ENCODE results near the gene PIK3R3.
A peak's percentile ranks its signal among the peaks of the same experiment; 100 is the strongest.

The PIK3R3 gene

DNA sequence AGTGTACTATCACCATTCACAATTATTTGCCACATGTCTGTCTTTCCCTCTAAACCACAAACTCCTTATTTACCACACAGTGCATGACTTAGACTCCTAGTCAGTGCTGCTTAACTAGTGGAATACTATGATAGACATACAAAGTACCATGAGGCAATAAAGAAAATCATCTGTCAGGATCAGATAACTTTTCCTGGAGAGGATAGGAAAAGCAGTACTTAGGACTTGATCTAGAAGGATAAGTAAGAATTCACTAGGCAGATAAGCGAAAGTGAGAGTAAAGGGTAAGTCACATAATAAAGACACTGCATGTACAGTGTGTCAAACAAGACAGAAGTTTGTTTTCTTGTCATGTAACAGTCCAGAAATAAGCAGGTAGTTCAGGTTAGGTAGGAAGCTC is 21.3 kb upstream of the PIK3R3 start:
- DNase-seq = peak; percentile 21

DNA sequence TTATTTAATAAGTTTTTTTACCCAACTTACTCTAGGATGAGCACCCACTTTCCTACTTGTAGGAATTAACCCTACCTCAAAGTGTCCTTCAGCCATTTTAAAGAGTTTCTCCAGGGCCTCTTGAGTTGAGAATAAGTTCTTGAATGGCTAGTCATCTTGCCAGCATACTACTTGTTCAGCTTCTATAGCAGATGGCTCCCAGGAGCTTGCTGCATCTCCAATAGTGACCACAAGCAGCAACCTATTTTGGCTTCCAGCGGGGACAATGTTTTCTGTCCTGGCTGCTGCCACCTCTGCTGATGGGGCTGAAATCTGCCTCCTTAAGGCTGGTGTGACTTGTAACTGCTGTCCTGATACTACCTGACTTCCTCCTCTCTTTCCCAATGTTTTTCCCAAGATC is 20.8 kb upstream of the PIK3R3 start:
- no peak for DNase-seq

DNA sequence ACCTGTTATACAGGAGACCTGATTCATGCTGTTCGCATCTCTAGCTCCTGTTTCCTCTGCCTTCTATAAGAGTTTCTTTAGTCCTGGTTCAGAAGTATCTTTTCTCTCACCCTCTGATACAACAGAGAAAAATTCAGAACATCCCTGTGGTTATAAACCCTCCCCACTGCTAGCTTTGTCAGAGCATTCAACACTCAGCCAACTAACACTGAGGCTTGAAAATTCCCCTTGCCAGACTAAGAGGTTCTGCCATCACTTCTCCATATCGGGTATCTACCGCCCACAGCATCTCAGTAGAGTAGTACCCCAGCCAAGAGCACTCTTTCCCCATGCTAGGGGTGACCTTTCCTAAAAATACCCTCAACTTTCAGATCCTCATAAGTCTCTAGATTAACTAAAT is 19.6 kb upstream of the PIK3R3 start:
- peak; percentile 71 for DNase-seq

DNA sequence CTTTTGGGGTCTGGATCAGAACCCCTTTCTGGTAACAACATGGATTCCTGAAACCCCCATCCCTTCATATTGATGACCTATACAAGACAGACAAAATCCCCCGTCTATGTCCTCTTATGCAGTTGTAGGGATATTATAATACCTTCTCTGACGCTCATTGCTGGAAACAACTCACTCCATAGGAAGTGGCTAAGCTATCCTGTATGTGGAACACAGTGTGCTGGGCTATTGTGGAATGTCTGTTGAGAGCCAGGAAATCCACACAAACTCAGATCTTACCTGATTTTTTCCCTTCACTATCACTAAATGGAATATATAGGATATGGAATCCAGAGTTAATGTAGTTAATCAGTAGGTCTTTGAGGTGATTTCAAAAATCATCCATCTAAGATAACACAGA is 17.7 kb upstream of the PIK3R3 start:
- DNase-seq = no peak

DNA sequence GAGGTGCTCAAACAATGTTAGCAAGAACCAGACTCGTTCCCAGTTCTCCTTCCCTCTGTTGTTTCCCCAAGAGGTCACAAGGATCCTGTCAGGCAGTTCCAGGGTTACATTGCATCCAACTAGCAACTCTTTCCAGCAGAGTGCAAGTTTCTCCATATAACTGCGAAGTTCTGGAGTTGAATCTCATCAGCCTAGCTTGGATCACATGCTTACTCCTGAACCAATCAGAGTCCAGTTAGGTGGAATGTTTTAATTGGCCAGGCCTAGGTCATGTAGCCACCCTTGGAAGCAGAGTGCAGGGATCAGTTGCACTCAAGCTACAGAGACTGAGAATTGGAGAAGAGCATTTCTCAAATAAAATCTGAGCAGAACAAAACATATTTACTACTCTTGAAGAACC is 15.9 kb upstream of the PIK3R3 start:
- no peak for DNase-seq

DNA sequence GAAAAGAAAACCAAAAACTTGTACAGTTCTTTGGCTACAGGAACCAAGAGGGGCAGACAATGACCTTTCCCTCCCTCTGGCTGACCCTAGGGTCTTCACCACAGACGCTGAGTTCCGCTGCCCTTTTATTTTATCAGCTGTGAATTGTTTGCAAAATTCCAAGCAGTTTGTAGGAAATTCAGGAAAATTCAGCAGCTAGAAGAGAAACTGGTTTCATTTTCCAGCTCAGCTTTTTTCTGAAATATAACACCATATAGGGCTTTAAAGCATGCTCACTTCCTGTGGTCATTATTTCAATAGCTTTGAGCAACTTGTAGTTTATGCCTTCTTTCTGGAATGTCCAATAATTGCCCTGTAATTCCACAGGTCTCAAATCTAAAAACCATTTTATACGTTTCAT is 5.5 kb upstream of the PIK3R3 start:
- peak; percentile 22 for DNase-seq

DNA sequence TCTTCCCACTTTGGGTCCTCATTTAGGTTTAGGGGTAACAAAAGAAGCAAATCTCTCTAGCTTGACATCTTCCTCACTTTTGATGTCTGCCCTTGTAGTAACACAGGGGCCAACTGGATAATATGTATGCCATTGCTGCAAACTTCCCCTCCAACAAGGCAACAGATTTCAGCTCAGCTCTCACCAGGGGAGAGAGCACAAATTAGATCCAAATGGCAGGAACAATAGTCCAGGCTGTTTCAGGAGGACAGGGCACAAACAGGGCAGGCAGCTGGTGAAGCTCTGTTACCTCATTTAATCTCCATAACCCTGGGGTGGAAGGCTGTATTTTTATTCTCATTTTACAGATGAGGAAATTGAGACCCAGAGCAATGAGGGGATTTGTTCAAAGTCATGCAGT is 4.3 kb upstream of the PIK3R3 start:
- DNase-seq = no peak

DNA sequence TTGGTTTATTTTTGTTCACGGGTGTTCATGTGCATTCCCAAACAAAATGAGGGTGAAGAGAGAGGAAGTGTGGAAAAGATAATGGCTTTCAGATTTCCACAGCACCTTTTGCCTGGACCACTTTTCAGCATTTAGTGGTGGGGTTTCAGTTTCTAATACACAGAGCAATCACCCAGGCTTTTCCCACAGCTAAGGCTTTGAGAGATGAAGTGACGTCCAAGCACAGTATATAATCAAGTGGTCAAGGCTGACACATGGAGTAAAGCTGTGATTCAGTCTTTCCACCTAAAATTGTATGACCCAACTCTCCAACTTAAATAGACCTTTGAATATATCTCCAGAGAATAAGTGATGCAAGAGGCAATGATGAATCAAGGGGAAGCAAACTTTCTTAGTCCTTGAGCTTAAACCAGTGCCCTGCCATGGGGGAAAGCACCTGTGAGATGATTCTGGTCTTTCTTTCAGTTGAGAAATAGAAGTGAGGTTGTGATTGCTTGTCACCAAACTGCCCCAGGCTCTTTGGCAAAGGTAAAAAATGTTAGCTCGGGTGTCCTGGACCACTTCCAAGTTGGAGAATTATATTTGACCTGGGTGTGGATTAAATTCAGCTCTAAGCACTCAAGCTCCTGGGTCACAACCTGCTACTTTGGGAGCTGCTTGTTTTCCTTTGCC is 2.4 kb upstream of the PIK3R3 start:
- peak; percentile 71 for DNase-seq

DNA sequence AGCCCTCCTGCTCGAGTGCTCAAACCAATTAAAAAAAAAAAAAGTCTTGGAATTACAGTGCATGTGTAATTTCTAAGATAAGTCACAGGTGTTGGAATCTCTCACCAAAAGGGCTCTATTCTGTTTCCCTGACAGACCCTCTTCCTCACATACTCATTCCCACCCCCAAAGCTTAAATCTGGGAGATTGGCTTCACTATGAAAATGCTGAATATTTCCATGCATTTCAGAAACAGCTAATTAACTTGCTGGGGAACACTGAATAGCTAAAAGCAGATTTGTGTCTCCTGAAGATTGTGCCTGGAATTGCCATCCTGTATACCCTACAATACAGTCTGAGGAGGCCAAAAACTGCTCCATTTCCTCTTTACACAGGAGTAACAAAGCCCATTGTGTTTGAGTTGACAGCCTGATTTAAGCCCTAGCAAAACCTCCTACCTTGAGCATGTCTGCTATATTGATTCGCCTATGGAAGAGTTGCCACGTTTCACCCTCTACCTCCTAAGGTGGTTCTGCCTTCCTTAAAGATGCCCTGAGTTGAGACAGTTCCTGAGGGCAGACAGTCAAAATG is 1.4 kb upstream of the PIK3R3 start:
- DNase-seq = no peak

DNA sequence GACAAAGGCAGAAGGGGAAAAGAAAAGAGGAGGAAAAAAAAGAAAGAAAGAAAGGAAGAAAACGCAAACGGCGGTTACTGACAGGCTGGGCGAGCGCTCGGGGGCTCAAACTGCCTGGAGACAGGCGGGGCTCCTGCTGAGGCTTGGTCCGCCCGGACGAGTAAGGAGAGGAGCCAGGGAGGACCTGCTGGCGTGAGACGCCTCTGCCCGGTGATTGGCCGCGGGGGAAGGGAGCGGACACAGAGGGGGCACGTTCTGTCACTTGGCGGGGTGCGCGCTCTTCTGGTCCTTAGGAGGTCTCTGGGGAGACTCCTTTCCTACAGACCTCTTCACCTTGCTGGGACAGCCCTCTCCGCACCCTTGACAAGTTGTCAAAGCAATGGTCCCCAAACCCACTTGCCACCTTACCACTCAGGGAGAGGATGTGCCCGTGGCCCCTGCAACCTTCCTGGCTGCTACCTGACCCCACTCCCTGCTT is 791 bp upstream of the PIK3R3 start:
- DNase-seq = no peak

DNA sequence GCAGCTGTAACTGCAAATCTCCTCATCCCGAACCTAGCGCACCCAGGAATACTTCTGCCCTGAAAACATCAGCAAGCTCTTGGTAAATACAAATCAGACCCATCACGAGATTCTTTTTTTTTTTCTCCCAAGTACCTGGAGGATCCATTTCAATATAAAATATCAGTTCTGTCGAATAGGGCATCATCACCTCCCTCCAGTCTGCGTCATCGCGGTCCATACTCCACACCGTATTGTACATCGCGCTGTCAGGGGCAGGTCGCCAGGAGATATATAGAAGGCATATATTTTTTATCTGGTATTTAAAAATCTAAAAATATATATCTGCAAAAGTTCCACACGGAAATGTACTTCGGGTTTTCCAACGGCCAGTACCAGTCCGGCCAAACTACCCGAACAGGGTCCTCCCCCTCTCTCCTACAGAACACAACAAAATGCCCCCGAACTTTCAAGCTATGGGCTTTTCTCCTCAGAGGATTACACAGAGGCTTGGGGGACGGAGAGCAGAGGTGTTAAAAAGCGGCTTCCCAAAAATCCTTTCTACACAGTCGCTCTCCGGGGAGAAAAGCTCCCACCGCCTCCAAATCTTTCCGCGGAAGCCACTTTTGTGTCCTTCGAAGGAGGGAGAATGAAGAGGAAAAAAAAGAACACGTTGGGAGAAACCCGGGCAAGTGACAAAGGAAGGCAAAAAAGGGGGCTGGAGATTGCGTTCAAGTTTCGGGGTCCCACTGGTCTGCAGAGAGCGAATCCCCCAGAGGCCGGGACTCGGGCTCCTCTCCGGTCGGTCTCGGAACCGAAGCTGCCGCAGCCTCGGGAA is 509 bp downstream of the PIK3R3 start:
- DNase-seq = peak; percentile 39

DNA sequence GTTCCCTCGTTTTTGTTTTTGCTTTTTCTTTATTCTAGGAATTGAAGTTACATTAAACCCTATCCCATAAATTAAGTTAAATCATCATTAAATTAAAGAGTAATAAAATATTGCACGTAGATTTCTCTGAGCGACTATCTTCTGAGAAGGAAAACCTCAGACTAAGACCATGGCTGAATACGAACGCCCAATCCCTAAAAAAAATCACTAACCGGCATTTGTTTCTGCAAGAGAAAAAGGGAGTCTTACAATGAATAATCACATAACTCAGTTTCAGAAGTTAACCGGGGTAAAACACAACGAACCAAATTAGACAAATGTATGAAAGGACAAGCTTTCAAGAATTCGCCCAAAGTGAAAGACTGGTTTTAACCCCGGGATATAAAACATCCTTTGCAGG is 1.3 kb downstream of the PIK3R3 start:
- DNase-seq = no peak

DNA sequence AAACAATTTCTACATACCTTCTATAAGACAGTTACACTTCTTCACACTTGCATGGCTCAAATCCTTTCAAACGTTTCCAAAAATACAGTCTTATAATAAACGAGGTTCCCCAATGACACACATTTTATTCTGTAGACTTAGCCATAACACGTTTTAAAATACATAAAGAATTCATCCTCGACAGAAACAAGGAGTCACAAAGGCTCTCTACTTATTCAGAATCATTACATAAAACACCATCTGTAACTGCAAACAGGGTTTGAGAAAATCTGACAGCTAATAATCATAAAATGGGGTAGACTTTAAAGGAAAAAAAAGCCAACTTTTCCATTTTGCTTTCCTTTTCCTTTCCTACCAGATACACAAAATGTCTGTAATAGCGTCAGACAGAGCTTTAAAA is 1.8 kb downstream of the PIK3R3 start:
- DNase-seq = no peak

DNA sequence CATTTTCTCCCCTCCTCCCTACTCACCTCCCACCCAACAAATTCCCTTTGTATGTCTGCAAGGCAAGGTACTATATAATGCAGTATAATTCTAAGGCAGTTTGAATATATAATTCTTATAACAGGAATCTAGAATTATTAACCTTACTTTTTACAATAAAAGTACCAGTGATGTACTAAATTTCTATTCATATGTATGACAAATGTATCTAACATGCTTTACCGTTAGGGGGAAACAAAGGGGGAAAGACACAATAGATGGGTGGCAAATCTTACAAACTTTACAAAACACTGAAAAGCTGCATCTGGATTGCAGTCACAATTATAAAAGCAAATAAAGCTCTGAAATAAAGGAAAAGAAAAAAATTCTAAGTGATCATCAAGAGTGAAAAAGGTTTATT is 2.3 kb downstream of the PIK3R3 start:
- DNase-seq = no peak

DNA sequence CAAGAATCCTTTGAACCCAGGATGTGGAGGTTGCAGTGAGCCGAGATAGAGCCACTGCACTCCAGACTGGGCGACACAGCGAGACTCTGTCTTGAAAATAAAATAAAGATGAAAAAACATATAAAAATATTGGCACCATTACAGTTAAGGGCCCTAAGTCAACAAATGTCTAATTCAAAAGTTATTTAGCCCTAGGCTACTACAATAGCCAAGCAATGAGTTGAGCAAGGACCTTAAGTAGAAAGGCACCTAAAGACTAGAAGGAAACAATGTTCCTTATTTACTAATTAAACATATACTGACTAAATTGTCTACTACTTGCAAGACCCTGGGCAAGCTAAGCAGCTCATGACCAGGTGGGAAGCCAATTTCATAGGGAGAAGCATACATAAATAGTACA is 4.1 kb downstream of the PIK3R3 start:
- no peak for DNase-seq

DNA sequence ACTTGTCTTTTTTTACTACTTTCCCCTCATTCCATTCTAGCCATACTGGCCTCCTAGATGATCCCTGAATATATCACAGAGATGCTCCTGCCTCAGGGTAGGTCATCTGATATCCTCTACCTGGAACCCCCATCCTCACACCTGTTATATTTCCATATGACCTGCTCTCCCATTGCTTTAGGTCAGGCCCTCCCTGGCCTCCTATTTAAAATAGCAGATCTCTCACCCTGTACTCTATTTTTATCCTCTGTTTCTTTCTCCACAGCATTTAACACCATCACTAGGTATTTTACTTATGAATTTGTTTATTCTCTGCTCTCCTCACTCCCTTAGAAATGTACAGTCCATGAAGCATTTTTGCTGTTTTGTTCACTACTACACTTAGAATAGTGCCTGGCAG is 13.6 kb downstream of the PIK3R3 start:
- DNase-seq = no peak

DNA sequence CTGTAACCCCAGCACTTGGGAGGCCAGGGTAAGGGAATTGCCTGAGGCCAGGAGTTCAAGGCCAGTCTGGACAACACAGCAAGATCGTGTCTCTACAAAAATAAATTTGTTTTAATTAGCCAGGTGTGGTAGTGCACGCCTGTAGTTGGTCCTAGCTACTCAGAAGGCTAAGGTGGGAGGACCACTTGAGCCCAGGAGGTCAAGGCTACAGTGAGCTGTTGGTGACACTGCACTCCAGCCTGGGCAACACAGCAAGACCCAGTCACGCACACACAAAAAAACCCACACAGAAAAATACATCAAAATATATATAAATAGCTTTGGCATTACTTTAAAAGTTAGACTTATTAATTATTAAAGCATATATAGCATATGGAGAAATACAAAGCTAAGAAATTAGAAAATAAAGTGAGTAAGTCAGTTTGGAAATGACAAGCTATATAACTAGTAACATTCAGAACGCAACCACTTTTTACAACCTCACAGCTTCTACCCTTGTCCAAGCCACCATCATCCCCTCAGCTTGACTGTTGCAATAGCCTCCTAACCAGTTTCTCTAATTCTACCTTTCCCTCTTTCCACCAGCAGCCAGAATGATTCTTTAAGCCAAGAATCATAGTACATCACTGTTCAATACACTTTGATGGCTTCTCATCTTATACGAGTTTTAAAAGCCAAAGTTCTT is 14.5 kb downstream of the PIK3R3 start:
- DNase-seq = no peak

DNA sequence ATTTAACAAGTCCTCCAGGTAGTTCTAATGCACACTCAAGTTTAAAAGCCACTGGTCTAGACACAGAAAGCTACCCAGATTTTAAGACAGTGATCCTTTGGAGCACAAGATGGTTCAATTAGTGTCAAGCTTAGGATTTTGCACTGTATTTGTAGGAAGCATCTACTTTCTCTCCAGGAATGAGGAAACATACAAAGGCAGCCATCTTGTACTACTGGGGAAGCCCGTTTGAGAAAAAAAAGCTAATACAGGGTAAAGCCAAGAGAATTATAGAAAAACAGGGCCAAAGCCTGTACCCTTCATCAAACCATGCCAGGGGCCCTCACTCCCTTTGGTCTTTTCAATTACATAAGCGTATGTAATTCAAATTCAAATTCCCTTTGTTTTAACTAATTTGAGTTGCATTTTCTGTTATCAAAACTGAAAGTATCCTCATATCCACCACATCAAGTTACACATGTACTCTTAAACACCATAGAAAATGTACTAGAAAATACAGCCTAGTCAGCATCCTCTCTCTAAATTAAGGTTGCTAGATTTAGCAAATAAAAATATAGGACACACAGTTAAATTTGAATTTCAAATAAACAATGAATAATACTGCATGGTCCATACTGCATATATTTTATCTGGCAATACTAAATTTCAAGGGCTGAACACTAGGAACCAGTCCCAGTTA is 17.4 kb downstream of the PIK3R3 start:
- DNase-seq = no peak

DNA sequence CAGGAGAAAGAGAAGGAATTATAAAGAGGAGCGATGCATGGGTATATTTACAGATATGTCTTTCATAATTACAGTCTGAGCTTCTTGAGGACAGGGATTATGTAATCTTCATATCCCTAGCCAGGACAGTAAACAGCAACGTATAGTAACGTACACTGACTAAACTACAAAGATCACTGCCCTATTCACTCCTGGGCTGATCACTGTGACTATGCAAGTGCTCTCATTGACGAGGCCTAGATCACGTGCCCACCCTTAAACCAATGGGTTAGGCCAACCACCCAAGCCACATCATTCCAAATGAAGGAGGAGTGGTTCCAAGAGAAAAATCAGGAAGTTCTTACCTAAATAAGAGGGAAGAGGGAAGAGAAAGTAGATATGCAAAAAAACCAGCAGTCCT is 18.5 kb downstream of the PIK3R3 start:
- no peak for DNase-seq

DNA sequence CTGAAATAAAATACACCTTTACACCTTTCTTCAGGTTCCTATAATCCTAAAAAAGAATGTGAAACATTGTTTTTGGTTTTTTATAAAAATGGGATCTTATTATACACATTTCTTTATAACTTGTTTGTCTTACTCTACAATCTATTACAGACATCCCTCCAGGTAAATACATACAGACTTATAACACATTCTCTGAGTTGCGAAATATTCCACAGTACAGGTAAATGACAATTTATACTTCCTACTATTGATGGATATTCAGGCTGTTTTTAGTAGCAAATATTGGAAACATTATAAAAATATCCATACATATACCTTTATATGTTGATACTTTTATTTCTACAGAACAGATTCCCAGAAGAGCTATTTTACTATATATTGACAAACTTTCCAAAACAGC is 20.3 kb downstream of the PIK3R3 start:
- DNase-seq = no peak

DNA sequence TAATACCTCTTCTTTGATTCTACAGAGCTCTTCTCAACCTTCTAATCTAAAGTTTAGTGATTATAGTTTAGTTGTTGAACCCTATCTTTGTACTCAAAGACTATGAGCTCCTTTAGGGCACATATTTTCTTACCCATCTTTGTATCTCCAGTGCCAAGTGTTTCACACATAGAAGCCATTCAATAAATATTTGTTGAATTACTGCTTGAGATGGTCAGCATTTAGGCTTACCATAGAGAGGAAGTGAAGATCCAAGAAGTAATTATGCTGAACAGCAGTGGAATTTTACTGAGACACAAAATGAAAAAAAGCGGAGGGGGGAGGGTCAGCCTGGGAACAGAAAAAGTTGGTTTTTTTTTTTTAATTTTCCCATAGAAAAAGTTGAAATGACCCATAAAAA is 21.9 kb downstream of the PIK3R3 start:
- peak; percentile 30 for DNase-seq

DNA sequence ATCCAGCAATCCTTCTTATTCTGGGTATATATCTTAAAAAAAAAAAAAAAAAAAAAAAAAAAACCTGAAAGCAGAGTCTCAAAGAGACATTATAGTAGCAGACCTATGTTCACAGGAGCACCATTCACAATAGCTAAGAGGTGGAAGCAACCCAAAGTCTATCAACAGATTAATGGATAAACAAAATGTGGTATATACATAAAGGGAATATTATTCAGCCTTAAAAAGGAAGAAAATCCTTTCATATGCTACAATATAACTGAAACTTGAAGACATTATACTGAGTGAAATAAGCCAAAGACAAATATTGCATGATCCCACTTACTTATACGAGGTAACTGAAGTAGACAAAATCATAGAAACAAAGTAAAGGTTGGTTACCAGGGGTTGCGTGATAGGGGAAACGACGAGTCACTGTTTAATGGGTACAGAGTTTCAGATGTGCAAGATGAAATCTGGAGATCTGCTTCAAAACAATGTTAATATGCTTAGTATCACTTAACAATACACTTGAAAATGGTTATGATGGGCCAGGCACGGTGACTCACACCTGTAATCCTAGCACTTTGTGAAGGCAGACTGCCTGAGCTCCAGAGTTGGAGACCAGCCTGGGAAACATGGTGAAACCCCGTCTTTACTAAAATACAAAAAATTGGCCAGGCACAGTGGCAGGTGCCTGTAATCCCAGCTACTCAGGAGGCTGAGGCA is 29.5 kb downstream of the PIK3R3 start:
- DNase-seq = peak; percentile 7

Measured in fibroblast of skin of right biceps (primary cell).